Parathyroid adenoma (tissue), 2 donors: Measurements from ENCODE around the gene TBC1D22A.

Source experiments
- H2AFZ ChIP-seq: fragments of 300-600 bp; sonication (generic); one replicate; pipeline ENCODE4 v1.7.0; 2017; ENCODE audit warnings: antibody characterized with exemption, mild to moderate bottlenecking
- H3K27ac ChIP-seq: fragments of 300-600 bp; sonication (generic); one replicate; pipeline ENCODE4 v1.7.0; 2017
- H3K27me3 ChIP-seq: fragments of 300-600 bp; sonication (generic); one replicate; pipeline ENCODE4 v1.7.0; 2017; ENCODE audit warnings: low read length; ENCODE audit not compliant: control insufficient read depth, insufficient read depth
- H3K36me3 ChIP-seq: fragments of 300-600 bp; sonication (generic); one replicate; pipeline ENCODE4 v1.7.0; 2017; ENCODE audit warnings: low read length; ENCODE audit not compliant: control insufficient read depth, insufficient read depth
- H3K4me1 ChIP-seq: fragments of 300-600 bp; sonication (generic); one replicate; pipeline ENCODE4 v1.7.0; 2017; ENCODE audit warnings: control low read depth
- H3K4me2 ChIP-seq: fragments of 300-600 bp; sonication (generic); one replicate; pipeline ENCODE4 v1.7.0; 2017; ENCODE audit warnings: low read length
- H3K4me3 ChIP-seq: fragments of 300-600 bp; sonication (generic); one replicate; pipeline ENCODE4 v1.7.0; 2017; ENCODE audit warnings: low read depth, low read length
- H3K79me2 ChIP-seq: fragments of 300-600 bp; sonication (generic); one replicate; pipeline ENCODE4 v1.7.0; 2017; ENCODE audit warnings: control low read depth
- H3K9ac ChIP-seq: fragments of 300-600 bp; sonication (generic); one replicate; pipeline ENCODE4 v1.7.0; 2017; ENCODE audit warnings: mild to moderate bottlenecking
- H3K9me3 ChIP-seq: fragments of 300-600 bp; sonication (generic); one replicate; pipeline ENCODE4 v1.7.0; 2017; ENCODE audit warnings: low read length; ENCODE audit not compliant: control insufficient read depth
- TF ChIP-seq, protein P1 (sequence below): fragments of 300-600 bp; sonication (generic); IDR thresholded peaks from one replicate; pipeline ENCODE4 v1.7.0; 2017; ENCODE audit warnings: antibody characterized with exemption, mild to moderate bottlenecking
- donor health status: primary hyperparathyroidism.

The TBC1D22A gene

DNA sequence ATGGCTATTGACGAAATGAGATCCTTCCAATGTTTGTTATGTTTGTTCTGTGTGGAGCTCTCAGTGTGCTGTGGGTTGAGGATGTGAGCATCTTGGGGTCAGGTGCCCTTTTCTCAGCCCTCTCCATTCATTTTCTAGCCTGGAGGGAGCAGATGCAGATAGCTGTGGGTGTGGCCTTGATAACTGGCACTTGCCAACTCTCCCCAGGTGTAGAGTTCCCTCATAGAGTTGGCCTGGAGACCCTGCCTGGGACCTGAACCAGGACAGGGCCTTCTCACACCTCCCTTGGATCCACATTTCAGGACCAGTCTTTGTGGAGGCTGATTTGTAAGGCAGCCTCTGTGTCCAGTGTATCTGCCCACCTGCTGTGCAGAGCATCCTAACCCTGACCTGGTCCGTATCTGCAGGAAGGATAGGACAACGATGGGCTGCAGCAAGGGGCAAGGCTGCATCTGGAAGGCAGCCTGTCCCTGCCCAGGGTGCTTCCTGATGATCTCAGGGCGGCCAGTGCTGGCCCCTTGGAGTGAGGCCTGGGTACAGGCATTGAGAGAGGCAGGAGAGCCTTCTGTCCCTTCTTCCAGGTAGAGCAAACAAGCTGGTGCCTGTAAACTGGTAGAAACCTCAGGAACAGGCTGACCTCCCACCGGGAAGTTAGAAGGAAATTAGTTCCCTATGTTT, 245.9 kb downstream of the TBC1D22A start:
- Histone ChIP-seq H3K4me3 (no peak overlapping the region), H3K4me2 (no peak overlapping the region), H3K79me2 (peaks cover 4% of the 10 kb centered on the region), H3K9me3 (no peaks in the 10 kb centered on the region), H3K36me3 (no peaks in the 10 kb centered on the region), H3K27me3 (no peaks in the 10 kb centered on the region), H3K4me1 (no peaks in the 10 kb centered on the region), H3K9ac (no peak overlapping the region), H2AFZ (no peak overlapping the region), H3K27ac (no peak overlapping the region)
- TF ChIP-seq, protein P1, sequence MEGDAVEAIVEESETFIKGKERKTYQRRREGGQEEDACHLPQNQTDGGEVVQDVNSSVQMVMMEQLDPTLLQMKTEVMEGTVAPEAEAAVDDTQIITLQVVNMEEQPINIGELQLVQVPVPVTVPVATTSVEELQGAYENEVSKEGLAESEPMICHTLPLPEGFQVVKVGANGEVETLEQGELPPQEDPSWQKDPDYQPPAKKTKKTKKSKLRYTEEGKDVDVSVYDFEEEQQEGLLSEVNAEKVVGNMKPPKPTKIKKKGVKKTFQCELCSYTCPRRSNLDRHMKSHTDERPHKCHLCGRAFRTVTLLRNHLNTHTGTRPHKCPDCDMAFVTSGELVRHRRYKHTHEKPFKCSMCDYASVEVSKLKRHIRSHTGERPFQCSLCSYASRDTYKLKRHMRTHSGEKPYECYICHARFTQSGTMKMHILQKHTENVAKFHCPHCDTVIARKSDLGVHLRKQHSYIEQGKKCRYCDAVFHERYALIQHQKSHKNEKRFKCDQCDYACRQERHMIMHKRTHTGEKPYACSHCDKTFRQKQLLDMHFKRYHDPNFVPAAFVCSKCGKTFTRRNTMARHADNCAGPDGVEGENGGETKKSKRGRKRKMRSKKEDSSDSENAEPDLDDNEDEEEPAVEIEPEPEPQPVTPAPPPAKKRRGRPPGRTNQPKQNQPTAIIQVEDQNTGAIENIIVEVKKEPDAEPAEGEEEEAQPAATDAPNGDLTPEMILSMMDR, result no peak

DNA sequence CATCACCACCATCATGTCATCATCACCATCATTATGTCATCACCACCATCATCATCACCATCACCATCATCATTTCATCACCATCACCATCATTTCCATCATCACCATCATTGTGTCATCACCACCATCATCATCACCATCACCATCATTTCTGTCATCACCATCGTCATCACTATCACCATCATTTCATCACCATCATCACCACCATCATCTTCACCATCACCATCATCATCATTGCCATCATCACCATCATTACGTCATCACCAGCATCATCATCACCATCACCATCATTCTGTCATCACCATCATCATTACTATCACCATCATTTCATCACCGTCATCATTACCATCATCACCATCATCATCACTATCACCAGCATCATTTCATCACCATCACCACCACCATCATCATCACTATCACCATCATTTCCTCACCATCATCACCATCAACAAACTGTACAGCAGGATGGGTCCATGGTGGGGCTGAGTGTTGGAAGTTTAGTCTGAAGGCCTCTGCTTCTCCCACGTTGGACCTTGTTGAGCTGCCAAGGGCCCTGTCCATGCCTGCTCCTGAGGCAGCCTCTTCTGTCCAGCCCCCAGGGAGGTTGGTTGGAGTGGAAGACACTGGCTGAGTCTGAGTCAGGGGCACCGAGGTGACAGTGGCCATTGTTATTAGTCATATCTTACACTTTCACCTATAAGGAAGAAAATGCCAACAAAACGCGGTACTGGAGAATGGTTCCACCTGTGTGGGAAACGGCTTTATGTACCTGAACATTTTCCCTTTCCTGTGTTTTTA, 247.1 kb downstream of the TBC1D22A start:
- no peaks in the 10 kb centered on the region for H3K4me1 ChIP-seq
- H3K4me2 ChIP-seq, result no peak overlapping the region
- H2AFZ ChIP-seq, result no peak overlapping the region
- peaks cover 4% of the 10 kb centered on the region for H3K79me2 ChIP-seq
- H3K27ac ChIP-seq, result no peak overlapping the region
- H3K9ac ChIP-seq, result no peak overlapping the region
- H3K9me3 ChIP-seq, result no peaks in the 10 kb centered on the region
- H3K36me3 ChIP-seq, result no peaks in the 10 kb centered on the region
- TF ChIP-seq, protein P1, result no peak
- H3K4me3 ChIP-seq, result no peak overlapping the region
- no peaks in the 10 kb centered on the region for H3K27me3 ChIP-seq

DNA sequence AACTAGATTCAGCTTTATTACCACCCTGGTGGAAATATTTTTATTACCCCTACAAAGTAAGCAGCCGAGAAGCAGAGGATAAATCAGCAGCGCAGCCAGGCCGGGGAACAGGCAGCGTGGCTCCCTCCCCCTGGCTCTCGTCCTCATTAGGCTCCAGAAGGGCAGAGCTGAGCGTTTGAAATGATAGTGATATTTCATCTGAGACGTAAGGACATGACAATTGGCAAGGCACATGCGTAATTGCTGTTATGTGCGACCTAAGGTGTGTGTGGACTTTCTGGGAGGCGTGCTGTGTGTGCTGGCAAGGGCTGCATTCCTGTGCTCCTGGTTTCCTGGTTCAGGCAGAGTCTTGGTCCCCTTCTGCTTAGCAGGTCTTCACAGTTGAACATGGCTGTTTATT, 247.8 kb downstream of the TBC1D22A start:
- no peak overlapping the region for H3K4me2 ChIP-seq
- no peaks in the 10 kb centered on the region for H3K36me3 ChIP-seq
- TF ChIP-seq, protein P1, result no peak

DNA sequence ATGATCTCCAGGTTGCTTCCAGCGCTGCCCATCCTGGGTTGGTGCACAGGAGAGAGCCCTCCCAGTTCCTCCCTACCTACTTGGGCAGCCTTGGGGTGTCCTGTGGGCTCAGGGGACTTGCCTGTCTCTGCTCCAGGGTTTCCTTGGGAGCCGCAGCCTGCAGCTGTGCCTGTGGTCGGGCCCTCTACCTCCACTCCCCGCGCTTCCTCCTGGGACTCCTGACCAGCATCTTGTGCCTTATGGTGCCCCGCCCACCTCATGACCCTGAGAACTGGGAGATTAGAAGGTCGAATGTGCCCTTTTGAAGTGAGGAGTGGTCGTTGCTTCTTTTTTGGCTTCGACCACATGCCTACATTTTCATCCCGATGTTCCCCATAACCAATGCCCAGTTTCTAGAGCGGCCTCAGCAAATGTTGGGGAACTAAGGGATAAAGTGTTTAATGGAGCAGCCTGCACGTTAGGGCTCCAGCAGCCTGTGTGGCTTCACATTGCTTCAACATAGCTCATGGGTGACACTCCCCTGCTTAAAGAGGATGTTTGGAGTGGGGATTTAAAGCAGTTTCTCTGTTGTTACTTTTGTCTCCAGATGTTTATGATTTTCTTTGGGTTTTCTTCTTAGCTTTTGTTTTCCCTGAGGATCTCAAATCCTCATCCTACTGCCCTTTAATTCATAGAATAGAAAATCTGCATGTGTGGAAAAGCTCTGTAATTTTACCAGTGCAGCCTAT, 248.8 kb downstream of the TBC1D22A start:
- Histone ChIP-seq H3K4me1 (no peaks in the 10 kb centered on the region), H3K79me2 (no peaks in the 10 kb centered on the region), H3K27ac (no peak overlapping the region), H3K9ac (no peak overlapping the region), H2AFZ (no peak overlapping the region), H3K4me2 (no peak overlapping the region), H3K27me3 (no peaks in the 10 kb centered on the region), H3K9me3 (no peaks in the 10 kb centered on the region), H3K4me3 (no peak overlapping the region), H3K36me3 (no peaks in the 10 kb centered on the region)
- TF ChIP-seq, protein P1, result no peak

More for the DNA sequence above, 247.8 kb downstream of the TBC1D22A start:
- H3K9ac ChIP-seq, result no peak overlapping the region
- H2AFZ ChIP-seq, result no peak overlapping the region
- H3K79me2 ChIP-seq, result peaks cover 4% of the 10 kb centered on the region
- no peaks in the 10 kb centered on the region for H3K27me3 ChIP-seq
- no peaks in the 10 kb centered on the region for H3K9me3 ChIP-seq
- H3K4me3 ChIP-seq, result no peak overlapping the region
- H3K27ac ChIP-seq, result no peak overlapping the region
- H3K4me1 ChIP-seq, result no peaks in the 10 kb centered on the region
